ENCODE data around the gene LRP6.

LRP6 gene

GRCh38 chr12:12068751-12069150 is 198.1 kb downstream of the LRP6 start:
- no peak for DNase-seq

Measured in NCI-H1105 (cell line).